Cardiac muscle cell (in vitro differentiated cells and primary cell): ENCODE measurements around the gene ACKR4. TPM values are rescaled to one million over a fixed set of nuclear protein-coding genes. Genes with fewer than 3 reads are reported as not detected.
A peak's percentile ranks its signal among the peaks of the same experiment; 100 is the strongest.

Experiments
- DNase-seq, 2 donors: peaks; one replicate each; pipeline versions ENCODE4 v3.0.0 to v3.0.0-alpha.2; 2010 to 2017; ENCODE audit warnings: low read depth in 1 of 2, low spot score in 1 of 2
- H3K27ac ChIP-seq: fragments of 200-600 bp; sonication (generic); 2 replicates; pipeline ENCODE4 v1.5.1; 2016
- H3K27me3 ChIP-seq: fragments of 200-600 bp; sonication (generic); 2 replicates; pipeline ENCODE4 v1.6.0; 2016; ENCODE audit warnings: control low read depth
- H3K36me3 ChIP-seq: fragments of 200-600 bp; sonication (generic); 2 replicates; pipeline ENCODE4 v1.5.1; 2016; ENCODE audit warnings: control low read depth
- H3K4me1 ChIP-seq: fragments of 200-600 bp; sonication (generic); 2 replicates; pipeline ENCODE4 v1.8.1; 2017; ENCODE audit warnings: low read depth, mild to moderate bottlenecking, mixed run types
- H3K4me3 ChIP-seq: fragments of 200-600 bp; sonication (generic); 2 replicates; pipeline ENCODE4 v1.5.1; 2016; ENCODE audit warnings: mild to moderate bottlenecking
- H3K9me3 ChIP-seq: fragments of 200-600 bp; sonication (generic); 2 replicates; pipeline ENCODE4 v1.5.1; 2017; ENCODE audit warnings: low read depth, mild to moderate bottlenecking, control low read depth
- CTCF ChIP-seq: IDR thresholded peaks from 2 replicates; pipeline ENCODE4 v1.5.1; 2012; ENCODE audit warnings: low read depth, mild to moderate bottlenecking, low read length
- polyA plus RNA-seq: library from polyadenylated mRNA; unstranded; fragments of >200 nt; fragmentation: Nextera tagmentation; extraction: Ambion mirVana; gene quantifications from 2 replicates; pipeline ENCODE4 v1.2.1, GENCODE V29; 2016
- total RNA-seq: library from RNA; depleted of rRNA; stranded (reverse); fragments of >200 nt; gene quantifications from 2 replicates; pipeline ENCODE4 v1.2.3, GENCODE V29; 2016

ACKR4 gene
- total and polyA plus RNA-seq, 2 experiments from 2014 or later, result not detected

GRCh38 chr3:132642539-132642847 lies 45.4 kb downstream of the ACKR4 start:
- H3K36me3 ChIP-seq, result peaks cover 4% of the 10 kb centered on the region
- no peak for TF ChIP-seq CTCF
- H3K27ac ChIP-seq, result no peak overlapping the region
- H3K9me3 ChIP-seq, result no peaks in the 10 kb centered on the region
- no peaks in the 10 kb centered on the region for H3K27me3 ChIP-seq
- DNase-seq, result no peak
- no peaks in the 10 kb centered on the region for H3K4me1 ChIP-seq
- H3K4me3 ChIP-seq, result no peak overlapping the region

- Histone ChIP-seq H3K9me3 (no peaks in the 10 kb centered on the region), H3K36me3 (no peaks in the 10 kb centered on the region), H3K4me1 (no peaks in the 10 kb centered on the region), H3K4me3 (no peak overlapping the region), H3K27ac (peak overlapping the region; percentile 32), H3K27me3 (no peaks in the 10 kb centered on the region)
- no peak for TF ChIP-seq CTCF
- no peak for DNase-seq
Measured at GRCh38 chr3:132643366-132643765, 46.3 kb downstream of the ACKR4 start.

- no peak overlapping the region for H3K4me3 ChIP-seq
- no peaks in the 10 kb centered on the region for H3K27me3 ChIP-seq
- no peaks in the 10 kb centered on the region for H3K36me3 ChIP-seq
- H3K9me3 ChIP-seq, result no peaks in the 10 kb centered on the region
- TF ChIP-seq CTCF, result no peak
- no peaks in the 10 kb centered on the region for H3K4me1 ChIP-seq
- H3K27ac ChIP-seq, result no peak overlapping the region
- no peak for DNase-seq
Measured at GRCh38 chr3:132645058-132645457, 48.0 kb downstream of the ACKR4 start.

GRCh38 chr3:132650153-132650552 lies 53.1 kb downstream of the ACKR4 start:
- H3K27ac ChIP-seq, result no peak overlapping the region
- H3K4me3 ChIP-seq, result no peak overlapping the region
- no peak for TF ChIP-seq CTCF
- no peaks in the 10 kb centered on the region for H3K9me3 ChIP-seq
- no peaks in the 10 kb centered on the region for H3K27me3 ChIP-seq
- no peak for DNase-seq
- no peaks in the 10 kb centered on the region for H3K36me3 ChIP-seq
- no peaks in the 10 kb centered on the region for H3K4me1 ChIP-seq

Other genes with a start within 250 kb of the ACKR4 start
- gene DNAJC13, start 179.8 kb upstream of the ACKR4 start, total RNA-seq, result 25.5 and 34.6 TPM in 2 replicates
- 14.3 and 15.9 TPM in 2 replicates for gene DNAJC13, start 179.8 kb upstream of the ACKR4 start, polyA plus RNA-seq
- gene ACAD11, start 62.5 kb downstream of the ACKR4 start, total RNA-seq, result 39.6 and 40.1 TPM in 2 replicates
- gene ACAD11, start 62.5 kb downstream of the ACKR4 start, polyA plus RNA-seq, result 31.7 and 40.8 TPM in 2 replicates
- 54.7 and 107 TPM in 2 replicates for gene UBA5, start 63.1 kb downstream of the ACKR4 start, total RNA-seq
- 38.3 and 42.2 TPM in 2 replicates for gene UBA5, start 63.1 kb downstream of the ACKR4 start, polyA plus RNA-seq
- 28.1 and 74.1 TPM in 2 replicates for gene NPHP3, start 125.1 kb downstream of the ACKR4 start, total RNA-seq
- gene NPHP3, start 125.1 kb downstream of the ACKR4 start, polyA plus RNA-seq, result 20.5 and 21.1 TPM in 2 replicates